Prostate gland (tissue), 2 donors: Measurements from ENCODE around the gene SH3PXD2B.

ENCODE experiments used
- CTCF ChIP-seq, 4 experiments: fragments of 200-600 bp in 2 of 4; fragments of 450-650 bp in 2 of 4; sonication (generic) in 2 of 4; IDR thresholded peaks; 1 replicate in 3 of 4; 2 replicates in 1 of 4; pipeline ENCODE4 v1.5.1; 2016 to 2019; ENCODE audit warnings: antibody characterized with exemption in 4 of 4, mild to moderate bottlenecking in 2 of 4, moderate library complexity in 2 of 4
- POLR2A ChIP-seq: fragments of 450-650 bp; IDR thresholded peaks from one replicate; pipeline ENCODE4 v1.6.1; 2016; ENCODE audit warnings: antibody characterized with exemption, mild to moderate bottlenecking
- POLR2AphosphoS5 ChIP-seq: sonication (generic); formaldehyde crosslinking; IDR thresholded peaks from one replicate; pipeline ENCODE4 v1.6.1; 2017; ENCODE audit warnings: antibody characterized with exemption

GRCh38 chr5:172488221-172488620 lies 33.9 kb upstream of the SH3PXD2B start:
- no peak for TF ChIP-seq POLR2A
- no peak for TF ChIP-seq POLR2AphosphoS5
- TF ChIP-seq CTCF (IDR thresholded peaks at IDR 0.05): no peak
